Fibroblast of lung (primary cell): ENCODE measurements around the gene RNF150.

Experiments
- EZH2 ChIP-seq: IDR thresholded peaks from 2 replicates; pipeline ENCODE4 v1.5.1; 2012; ENCODE audit warnings: low read length, control low read depth, mild to moderate bottlenecking; ENCODE audit errors: missing control alignments
- TF ChIP-seq, protein P1 (sequence below), 2 donors: IDR thresholded peaks in 1 of 2; conservative IDR thresholded peaks in 1 of 2; 1 replicate in 1 of 2; 2 replicates in 1 of 2; pipeline ENCODE4 v1.5.1; 2011 to 2012; ENCODE audit warnings: low read length in 2 of 2, control low read depth in 1 of 2, inconsistent platforms in 1 of 2, low read depth in 1 of 2, mild to moderate bottlenecking in 1 of 2

- TF ChIP-seq, protein P1, sequence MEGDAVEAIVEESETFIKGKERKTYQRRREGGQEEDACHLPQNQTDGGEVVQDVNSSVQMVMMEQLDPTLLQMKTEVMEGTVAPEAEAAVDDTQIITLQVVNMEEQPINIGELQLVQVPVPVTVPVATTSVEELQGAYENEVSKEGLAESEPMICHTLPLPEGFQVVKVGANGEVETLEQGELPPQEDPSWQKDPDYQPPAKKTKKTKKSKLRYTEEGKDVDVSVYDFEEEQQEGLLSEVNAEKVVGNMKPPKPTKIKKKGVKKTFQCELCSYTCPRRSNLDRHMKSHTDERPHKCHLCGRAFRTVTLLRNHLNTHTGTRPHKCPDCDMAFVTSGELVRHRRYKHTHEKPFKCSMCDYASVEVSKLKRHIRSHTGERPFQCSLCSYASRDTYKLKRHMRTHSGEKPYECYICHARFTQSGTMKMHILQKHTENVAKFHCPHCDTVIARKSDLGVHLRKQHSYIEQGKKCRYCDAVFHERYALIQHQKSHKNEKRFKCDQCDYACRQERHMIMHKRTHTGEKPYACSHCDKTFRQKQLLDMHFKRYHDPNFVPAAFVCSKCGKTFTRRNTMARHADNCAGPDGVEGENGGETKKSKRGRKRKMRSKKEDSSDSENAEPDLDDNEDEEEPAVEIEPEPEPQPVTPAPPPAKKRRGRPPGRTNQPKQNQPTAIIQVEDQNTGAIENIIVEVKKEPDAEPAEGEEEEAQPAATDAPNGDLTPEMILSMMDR (conservative IDR thresholded peaks at IDR 0.05 in 1 of 2, IDR thresholded peaks at IDR 0.05 in 1 of 2; ENCODE audit: low read depth in 1 of 2, low read length in 2 of 2): no peak
- no peak for TF ChIP-seq EZH2
These were observed 36.1 kb upstream of the RNF150 start for GRCh38 chr4:141169391-141169790.
